IMR-90 (cell line): ENCODE data around the gene ADCYAP1R1. TPM values are rescaled to one million over a fixed set of nuclear protein-coding genes. Genes with fewer than 3 reads are reported as not detected.

Source experiments
- ATAC-seq: fragments of 200-7000 bp; cut with Tn5 transposase; 2 replicates; pipeline ENCODE4 v1.9.1; 2020; ENCODE audit warnings: low read depth, mild to moderate bottlenecking, moderate library complexity
- BruUV-seq: library from RNA; stranded (reverse); fragments of 400-500 nt; replicated peaks from 2 replicates; lab custom pipeline; 2021; lab: Mats Ljungman, UMichigan
- CTCF ChIA-PET: fragments of 300-600 bp; formaldehyde crosslinking; extraction: SDS; loops from one replicate; lab custom pipeline; 2021; ENCODE audit warnings: antibody characterized with exemption; lab: Yijun Ruan, JAX
- POLR2A ChIA-PET: fragments of 300-600 bp; sonication (Branson Sonifier 250); formaldehyde crosslinking; loops from one replicate; lab custom pipeline; 2022; ENCODE audit warnings: antibody characterized with exemption; ENCODE audit not compliant: unreplicated experiment; lab: Charles Lee
- DNase-seq: peaks from one replicate; pipeline ENCODE4 v3.0.0; 2013
- H2AFZ ChIP-seq: replicated peaks from 2 replicates; pipeline ENCODE3; 2013; ENCODE audit warnings: low read length, mild to moderate bottlenecking; ENCODE audit not compliant: poor library complexity
- H2AK5ac ChIP-seq: 2 replicates; pipeline ENCODE4 v1.6.1; 2013; ENCODE audit warnings: low read depth, low read length, inconsistent platforms
- H2AK9ac ChIP-seq: replicated peaks from 2 replicates; pipeline ENCODE3; 2013; ENCODE audit warnings: mild to moderate bottlenecking, low read depth, low read length, moderate library complexity; ENCODE audit not compliant: poor library complexity
- H2BK120ac ChIP-seq: 2 replicates; pipeline ENCODE4 v1.6.1; 2013; ENCODE audit warnings: low read depth, low read length, inconsistent platforms
- H2BK15ac ChIP-seq: 3 replicates; pipeline ENCODE4 v1.6.1; 2013; ENCODE audit warnings: low read depth, low read length, inconsistent platforms
- H2BK20ac ChIP-seq: 2 replicates; pipeline ENCODE4 v1.6.1; 2013; ENCODE audit warnings: low read depth, mild to moderate bottlenecking, inconsistent platforms, low read length, moderate library complexity
- H2BK5ac ChIP-seq: 2 replicates; pipeline ENCODE4 v1.6.1; 2013; ENCODE audit warnings: mild to moderate bottlenecking, low read depth, low read length, inconsistent platforms; ENCODE audit not compliant: poor library complexity, severe bottlenecking
- H3K14ac ChIP-seq: replicated peaks from 2 replicates; pipeline ENCODE4 v1.6.1; 2013; ENCODE audit warnings: low read depth, low read length, inconsistent platforms
- H3K18ac ChIP-seq: 2 replicates; pipeline ENCODE4 v1.6.1; 2013; ENCODE audit warnings: low read depth, low read length, control low read depth
- H3K23ac ChIP-seq: 2 replicates; pipeline ENCODE4 v1.6.1; 2013; ENCODE audit warnings: low read depth, low read length, inconsistent platforms
- H3K27ac ChIP-seq: 2 replicates; pipeline ENCODE4 v1.5.1; 2013; ENCODE audit warnings: mild to moderate bottlenecking, control low read depth, low read length; ENCODE audit not compliant: insufficient read depth
- H3K27me3 ChIP-seq: 2 replicates; pipeline ENCODE4 v1.6.1; 2013; ENCODE audit warnings: low read length; ENCODE audit not compliant: control insufficient read depth, insufficient read depth
- H3K36me3 ChIP-seq: 2 replicates; pipeline ENCODE4 v1.6.1; 2013; ENCODE audit warnings: low read length, mixed read lengths; ENCODE audit not compliant: control insufficient read depth, insufficient read depth
- H3K4ac ChIP-seq: 2 replicates; pipeline ENCODE4 v1.6.1; 2013; ENCODE audit warnings: low read depth, low read length, inconsistent platforms
- H3K4me1 ChIP-seq: 2 replicates; pipeline ENCODE4 v1.6.1; 2013; ENCODE audit warnings: low read length, mixed read lengths; ENCODE audit not compliant: control insufficient read depth, insufficient read depth
- H3K4me2 ChIP-seq: 2 replicates; pipeline ENCODE4 v1.6.1; 2013; ENCODE audit warnings: low read depth, mild to moderate bottlenecking, control low read depth, low read length, moderate library complexity
- H3K4me3 ChIP-seq: 2 replicates; pipeline ENCODE4 v1.5.1; 2013; ENCODE audit warnings: low read depth, mild to moderate bottlenecking, control low read depth, low read length, moderate library complexity; ENCODE audit not compliant: insufficient read depth
- H3K56ac ChIP-seq: 2 replicates; pipeline ENCODE4 v1.6.1; 2013; ENCODE audit warnings: low read length, inconsistent platforms; ENCODE audit not compliant: insufficient read depth; ENCODE audit errors: extremely low read depth
- H3K79me1 ChIP-seq, 2 experiments: 2 replicates each; pipeline ENCODE4 v1.6.1; 2013; ENCODE audit warnings: low read length in 2 of 2, inconsistent platforms in 1 of 2, low read depth in 1 of 2
- H3K9ac ChIP-seq: 2 replicates; pipeline ENCODE4 v1.6.1; 2013; ENCODE audit warnings: low read depth, low read length, control low read depth
- H3K9me1 ChIP-seq: 2 replicates; pipeline ENCODE4 v1.6.1; 2013; ENCODE audit warnings: low read length, inconsistent platforms; ENCODE audit not compliant: insufficient read depth
- H3K9me3 ChIP-seq: 2 replicates; pipeline ENCODE4 v1.6.1; 2013; ENCODE audit warnings: low read length; ENCODE audit not compliant: control insufficient read depth, insufficient read depth
- H4K20me1 ChIP-seq: 2 replicates; pipeline ENCODE4 v1.6.1; 2013; ENCODE audit warnings: low read length, inconsistent platforms; ENCODE audit not compliant: insufficient read depth
- H4K5ac ChIP-seq: 2 replicates; pipeline ENCODE4 v1.6.1; 2013; ENCODE audit warnings: mild to moderate bottlenecking, low read depth, low read length, control low read depth
- H4K8ac ChIP-seq, 2 experiments: 2 replicates each; pipeline ENCODE4 v1.6.1; 2013; ENCODE audit warnings: low read depth in 2 of 2, low read length in 2 of 2, control low read depth in 1 of 2, inconsistent platforms in 1 of 2
- H4K91ac ChIP-seq: 2 replicates; pipeline ENCODE4 v1.6.1; 2013; ENCODE audit warnings: low read depth, low read length, inconsistent platforms; ENCODE audit not compliant: insufficient read depth
- BHLHE40 ChIP-seq: fragments of 150-350 bp; IDR thresholded peaks from 2 replicates; pipeline ENCODE4 v1.6.1; 2016; ENCODE audit warnings: mild to moderate bottlenecking, low read depth, low read length
- CEBPB ChIP-seq: IDR thresholded peaks from 2 replicates; pipeline ENCODE4 v1.6.1; 2012; ENCODE audit warnings: low read depth, low read length, improper control_type of control experiment
- CHD1 ChIP-seq: IDR thresholded peaks from 2 replicates; pipeline ENCODE4 v1.6.1; 2012; ENCODE audit warnings: low read depth, low read length, improper control_type of control experiment
- CTCF ChIP-seq: conservative IDR thresholded peaks from 2 replicates; pipeline ENCODE4 v1.5.1; 2012; ENCODE audit warnings: mild to moderate bottlenecking, low read depth, low read length, improper control_type of control experiment
- ELK1 ChIP-seq: fragments of 150-350 bp; IDR thresholded peaks from 2 replicates; pipeline ENCODE4 v1.6.1; 2016; ENCODE audit warnings: low read depth, mild to moderate bottlenecking, low read length, moderate library complexity, borderline replicate concordance
- FOS ChIP-seq: fragments of 150-350 bp; IDR thresholded peaks from 2 replicates; pipeline ENCODE4 v1.6.1; 2016; ENCODE audit warnings: low read depth, low read length
- MAFK ChIP-seq: IDR thresholded peaks from 2 replicates; pipeline ENCODE4 v1.6.1; 2012; ENCODE audit warnings: low read depth, low read length, improper control_type of control experiment
- MAZ ChIP-seq: IDR thresholded peaks from 2 replicates; pipeline ENCODE4 v1.6.1; 2012; ENCODE audit warnings: low read depth, mild to moderate bottlenecking, low read length, improper control_type of control experiment, moderate library complexity, borderline replicate concordance
- MXI1 ChIP-seq: IDR thresholded peaks from 2 replicates; pipeline ENCODE4 v1.6.1; 2012; ENCODE audit warnings: low read depth, mild to moderate bottlenecking, low read length, moderate library complexity, borderline replicate concordance
- NFE2L2 ChIP-seq: fragments of 150-350 bp; IDR thresholded peaks from 2 replicates; pipeline ENCODE4 v1.6.1; 2016; ENCODE audit warnings: low read depth, mild to moderate bottlenecking, low read length
- POLR2A ChIP-seq: IDR thresholded peaks from 2 replicates; pipeline ENCODE4 v1.6.1; 2012; ENCODE audit warnings: mild to moderate bottlenecking, low read depth, low read length
- RAD21 ChIP-seq: IDR thresholded peaks from 2 replicates; pipeline ENCODE4 v1.6.1; 2012; ENCODE audit warnings: low read length, improper control_type of control experiment
- RCOR1 ChIP-seq: IDR thresholded peaks from 2 replicates; pipeline ENCODE4 v1.6.1; 2012; ENCODE audit warnings: mild to moderate bottlenecking, low read length, improper control_type of control experiment; ENCODE audit not compliant: insufficient replicate concordance
- RFX5 ChIP-seq: IDR thresholded peaks from 2 replicates; pipeline ENCODE4 v1.8.0; 2012; ENCODE audit warnings: low read depth, mild to moderate bottlenecking, low read length, moderate library complexity
- SMC3 ChIP-seq: fragments of 150-350 bp; IDR thresholded peaks from 2 replicates; pipeline ENCODE4 v1.6.1; 2016; ENCODE audit warnings: low read depth, mild to moderate bottlenecking, antibody characterized with exemption, low read length, moderate library complexity
- USF2 ChIP-seq: fragments of 150-350 bp; IDR thresholded peaks from 2 replicates; pipeline ENCODE4 v1.6.1; 2017; ENCODE audit warnings: mild to moderate bottlenecking, antibody characterized with exemption, low read length, low read depth
- dilution Hi-C: fragments of 300-500 bp; cut with HindIII; formaldehyde crosslinking; loops from one replicate; pipeline ENCODE4 v1.14.3; 2018; ENCODE audit warnings: low sequenced_read_pairs; ENCODE audit not compliant: unreplicated experiment
- in situ Hi-C: fragments of 300-500 bp; cut with MboI; formaldehyde crosslinking; loops from 3 replicates; pipeline ENCODE4 v1.14.3; 2019; ENCODE audit warnings: low sequenced_read_pairs, inconsistent platforms, mixed read lengths
- intact Hi-C: fragments of 100-400 bp; cut with micrococcal nuclease; formaldehyde crosslinking; loops from 2 replicates; pipeline ENCODE4 v1.10.0; 2022
- polyA plus RNA-seq, 3 experiments: library from polyadenylated mRNA; depleted of rRNA; stranded (reverse); fragments of >200 nt; gene quantifications; 2 replicates each; pipeline ENCODE4 v1.2.3, GENCODE V29; 2012; ENCODE audit warnings: low replicate concordance in 1 of 3
- total RNA-seq: library from RNA; depleted of rRNA; stranded (reverse); fragments of >200 nt; gene quantifications from 2 replicates; pipeline ENCODE4 v1.2.3, GENCODE V29; 2012

The ADCYAP1R1 gene
- total and polyA plus RNA-seq, 2 of the 4 experiments (the other 2 are of a cell fraction), result not detected

- H2AFZ ChIP-seq, result no peak overlapping the region
- no peak overlapping the region for H3K4ac ChIP-seq
- no peak overlapping the region for H3K18ac ChIP-seq
- H3K79me1 ChIP-seq, result no peaks in the 10 kb centered on the region
- H2AK9ac ChIP-seq, result no peak overlapping the region
- no peaks in the 10 kb centered on the region for H4K20me1 ChIP-seq
- POLR2A ChIA-PET, result no interaction called here
- no peak overlapping the region for H3K27ac ChIP-seq
- ATAC-seq (no peak), DNase-seq (no peak)
- H2BK15ac ChIP-seq, result no peak overlapping the region
- H3K56ac ChIP-seq, result no peak overlapping the region
- no peaks in the 10 kb centered on the region for H3K9me1 ChIP-seq
- CTCF ChIA-PET, result no interaction called here
- no peaks in the 10 kb centered on the region for H3K4me1 ChIP-seq
- in situ Hi-C loops (no loop called here), dilution Hi-C loops (no loop called here), intact Hi-C loops (no loop called here)
- H3K4me2 ChIP-seq, result no peak overlapping the region
- H3K4me3 ChIP-seq, result no peak overlapping the region
- no peak overlapping the region for H4K5ac ChIP-seq
- no peak overlapping the region for H3K9ac ChIP-seq
- H2AK5ac ChIP-seq, result no peak overlapping the region
- H4K8ac ChIP-seq, result no peak overlapping the region
- H3K36me3 ChIP-seq, result no peaks in the 10 kb centered on the region
- BruUV-seq, result no TSS peak
- no peak overlapping the region for H4K91ac ChIP-seq
- no peak overlapping the region for H2BK20ac ChIP-seq
- no peak overlapping the region for H2BK120ac ChIP-seq
- H3K23ac ChIP-seq, result no peak overlapping the region
- no peak overlapping the region for H3K14ac ChIP-seq
- H3K9me3 ChIP-seq, result no peaks in the 10 kb centered on the region
- no peaks in the 10 kb centered on the region for H3K27me3 ChIP-seq
- no peak for TF ChIP-seq MAZ
- no peak for TF ChIP-seq MAFK
- no peak for TF ChIP-seq POLR2A
- no peak for TF ChIP-seq CTCF
- TF ChIP-seq USF2, result no peak
- TF ChIP-seq SMC3, result no peak
- TF ChIP-seq BHLHE40, result no peak
- TF ChIP-seq RCOR1, result no peak
- TF ChIP-seq NFE2L2, result no peak
- TF ChIP-seq RFX5, result no peak
- no peak for TF ChIP-seq RAD21
- TF ChIP-seq MXI1, result no peak
- TF ChIP-seq CEBPB, result no peak
- TF ChIP-seq FOS, result no peak
- TF ChIP-seq ELK1, result no peak
- TF ChIP-seq CHD1, result no peak
- no peak overlapping the region for H2BK5ac ChIP-seq
Measured at GRCh38 chr7:31145339-31145738, 93.2 kb downstream of the ADCYAP1R1 start.
